Activated CD8-positive, alpha-beta memory T cell treated with anti-CD3 and anti-CD28 coated beads for 24 hours (primary cell): Measurements from ENCODE around the gene RPS19BP1.

Experiments used
- DNase-seq: peaks from one replicate; pipeline ENCODE4 v3.0.0-alpha.2; 2020

The RPS19BP1 gene

DNA sequence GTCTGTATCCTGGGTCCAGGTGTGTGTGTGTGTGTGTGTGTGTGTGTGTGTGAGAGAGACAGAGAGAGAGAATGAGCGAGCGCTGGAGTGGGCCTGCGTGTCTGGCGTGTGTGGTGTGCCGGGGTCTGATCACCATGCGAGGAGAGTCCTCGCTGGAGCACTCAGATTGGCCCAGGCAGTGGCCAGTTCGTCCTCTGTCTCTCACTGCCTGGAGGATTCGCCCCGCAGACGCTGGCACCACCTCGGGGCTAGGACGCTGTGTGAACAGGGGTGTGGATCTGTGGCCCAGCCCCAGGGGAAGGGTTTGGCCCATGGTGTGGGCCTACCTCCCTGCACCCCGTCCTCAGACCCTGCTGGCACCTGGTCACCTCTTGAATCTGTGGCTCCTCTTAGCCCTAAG is 26.4 kb upstream of the RPS19BP1 start:
- no peak for DNase-seq

DNA sequence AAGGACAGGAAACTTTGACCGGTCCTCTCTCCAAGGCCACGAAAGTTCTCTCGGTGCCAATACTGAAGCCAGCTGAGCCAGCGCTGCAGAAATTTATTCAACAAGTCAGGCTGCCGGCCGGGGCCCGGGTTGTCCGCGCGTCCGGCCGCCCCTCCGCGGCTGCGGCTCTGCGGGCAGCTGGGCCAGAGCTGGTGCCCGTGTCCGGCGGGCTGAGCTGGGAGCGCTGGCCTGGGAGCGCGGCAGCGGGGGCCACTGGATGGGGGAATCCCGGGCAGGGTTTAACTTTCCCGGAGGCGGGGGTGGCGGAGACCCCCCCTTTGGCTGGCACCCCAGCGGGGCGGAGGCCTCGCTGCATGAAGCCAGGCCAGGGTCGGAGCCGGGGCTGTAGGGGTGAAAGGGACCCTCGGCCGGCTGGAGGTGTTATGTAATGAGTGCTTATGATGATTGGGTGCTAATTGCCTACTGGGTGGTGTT is 25.7 kb upstream of the RPS19BP1 start:
- DNase-seq = no peak

DNA sequence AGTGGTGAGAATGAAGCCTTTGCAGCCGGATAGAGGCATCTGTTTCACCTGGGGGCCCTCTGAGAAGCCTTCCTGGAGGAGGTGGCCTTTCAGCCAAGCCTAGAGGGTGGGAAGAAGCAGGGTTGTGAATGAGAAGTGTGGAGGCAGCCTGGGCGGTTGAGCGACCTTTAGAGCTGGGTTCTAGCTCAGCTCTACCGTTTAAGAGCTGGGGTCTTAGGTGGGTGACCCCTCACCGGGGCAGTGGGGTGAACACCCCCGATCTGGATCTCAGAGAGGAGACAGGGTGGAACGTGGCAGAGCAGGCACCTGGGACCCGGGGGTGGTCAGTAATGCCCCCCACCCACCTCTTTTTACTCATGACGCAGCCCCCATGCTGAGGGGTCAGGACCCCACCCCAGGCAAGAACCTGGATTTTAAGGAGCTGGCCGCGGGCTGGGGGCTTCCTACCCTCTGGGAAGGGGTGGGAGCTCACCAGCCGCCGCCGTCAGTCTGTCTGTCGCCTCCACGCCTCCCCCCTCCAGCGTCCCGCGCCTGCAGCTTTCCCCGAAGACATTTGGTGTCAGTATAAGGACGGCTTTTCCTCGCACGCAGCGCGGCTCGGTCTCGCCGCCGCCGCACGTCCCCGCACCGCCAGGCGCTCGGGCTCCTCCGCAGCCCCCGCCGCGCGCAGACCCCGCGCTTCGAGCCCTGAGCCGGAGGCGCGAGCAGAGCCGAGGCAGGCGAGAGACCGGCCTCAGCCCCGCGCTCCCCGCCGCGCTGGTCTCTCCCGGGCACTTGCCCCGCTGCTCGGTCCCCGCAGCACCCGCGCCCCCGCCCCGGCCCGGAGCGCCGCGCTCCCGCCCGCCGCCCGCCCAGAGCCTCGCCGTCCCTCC is 24.7 kb upstream of the RPS19BP1 start:
- DNase-seq = peak; percentile 73

DNA sequence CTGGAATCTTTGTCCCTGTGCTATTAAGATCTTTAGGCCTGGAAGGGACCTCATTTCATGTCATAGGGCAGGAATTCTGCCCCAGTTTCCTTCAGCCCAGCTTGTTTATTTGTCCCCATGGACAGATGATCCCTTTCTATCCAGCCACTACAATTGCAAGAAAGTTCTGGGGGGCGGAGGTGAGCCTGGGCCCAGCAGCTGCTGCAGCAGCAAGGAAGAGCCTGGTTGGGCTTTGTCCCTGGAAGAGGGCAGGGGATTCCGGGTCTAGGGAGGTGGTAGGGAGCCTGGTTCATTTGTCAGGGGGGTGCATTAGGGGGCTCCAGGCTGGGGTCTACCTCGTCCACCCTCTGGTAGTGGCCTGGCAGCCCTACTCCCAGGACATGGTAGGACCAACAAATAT is 21.6 kb upstream of the RPS19BP1 start:
- no peak for DNase-seq

DNA sequence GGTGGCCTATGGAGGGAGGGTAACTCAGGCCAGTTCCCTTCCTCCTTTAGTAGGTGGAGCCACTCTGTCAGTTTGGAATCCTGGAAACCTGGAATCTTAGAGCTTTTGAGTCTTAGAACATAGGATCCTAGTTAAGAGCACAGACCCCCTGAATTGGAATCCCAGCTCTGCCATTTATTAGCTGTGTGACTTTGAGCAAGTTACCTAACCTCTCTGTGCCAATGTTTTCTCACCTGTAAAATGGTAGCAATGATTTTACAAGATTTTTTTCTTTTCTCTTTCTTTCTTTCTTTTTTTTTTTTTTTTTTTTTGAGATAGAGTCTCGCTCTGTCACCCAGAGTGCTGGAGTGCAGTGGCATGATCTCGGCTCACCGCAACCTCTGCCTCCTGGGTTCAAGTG is 20.9 kb upstream of the RPS19BP1 start:
- DNase-seq = no peak

DNA sequence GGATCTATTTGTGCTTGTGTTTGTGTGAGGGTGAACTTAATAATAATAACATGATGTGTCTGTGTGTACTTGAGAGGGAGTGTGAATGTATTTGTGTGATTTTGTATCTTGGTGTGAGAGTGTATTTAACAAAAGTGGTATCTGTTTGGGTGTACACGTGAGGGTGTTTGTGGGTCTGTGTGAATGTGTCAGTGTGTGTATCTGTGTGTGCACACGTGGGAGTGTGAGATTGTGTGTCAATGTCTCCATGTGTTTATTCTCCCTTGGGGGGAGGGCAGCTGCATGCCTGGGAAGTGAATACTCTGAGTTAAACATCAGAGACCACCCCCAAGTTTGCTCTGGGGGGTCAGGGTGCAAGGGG is 15.0 kb upstream of the RPS19BP1 start:
- DNase-seq = no peak

DNA sequence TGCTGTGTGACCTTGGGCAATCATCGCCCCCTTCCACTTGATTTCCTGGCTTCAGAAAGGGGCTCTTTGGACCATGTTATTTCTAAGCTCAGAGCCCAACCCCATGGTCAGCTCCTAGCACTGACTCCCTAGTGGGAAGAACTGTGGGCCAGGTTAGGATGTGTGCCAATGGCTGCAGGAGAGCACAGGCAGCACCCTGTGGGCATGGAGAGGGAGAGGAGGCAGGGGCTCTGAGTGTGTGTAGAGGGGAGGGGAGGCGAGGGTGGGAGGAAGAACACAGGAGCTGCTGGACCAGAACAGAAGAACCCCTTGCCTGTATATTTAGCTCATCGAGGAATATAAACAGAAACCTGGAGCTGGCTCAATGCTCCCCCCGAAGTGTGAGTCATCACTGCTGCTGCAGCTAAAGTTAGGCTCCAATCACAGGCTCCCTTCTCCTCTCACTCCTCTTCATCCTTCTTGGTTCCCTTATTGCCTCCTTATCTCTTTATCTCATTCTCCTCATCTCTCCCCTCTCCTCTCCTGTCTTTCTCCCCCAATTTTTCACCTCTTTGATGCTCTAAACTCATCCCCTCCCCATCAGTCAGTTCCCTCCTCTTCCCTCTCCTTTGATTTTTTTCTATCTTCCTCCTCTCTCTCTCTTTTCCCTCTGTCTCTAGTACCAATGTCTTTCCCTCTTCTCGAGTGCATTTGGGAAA is 14.5 kb upstream of the RPS19BP1 start:
- DNase-seq = no peak

DNA sequence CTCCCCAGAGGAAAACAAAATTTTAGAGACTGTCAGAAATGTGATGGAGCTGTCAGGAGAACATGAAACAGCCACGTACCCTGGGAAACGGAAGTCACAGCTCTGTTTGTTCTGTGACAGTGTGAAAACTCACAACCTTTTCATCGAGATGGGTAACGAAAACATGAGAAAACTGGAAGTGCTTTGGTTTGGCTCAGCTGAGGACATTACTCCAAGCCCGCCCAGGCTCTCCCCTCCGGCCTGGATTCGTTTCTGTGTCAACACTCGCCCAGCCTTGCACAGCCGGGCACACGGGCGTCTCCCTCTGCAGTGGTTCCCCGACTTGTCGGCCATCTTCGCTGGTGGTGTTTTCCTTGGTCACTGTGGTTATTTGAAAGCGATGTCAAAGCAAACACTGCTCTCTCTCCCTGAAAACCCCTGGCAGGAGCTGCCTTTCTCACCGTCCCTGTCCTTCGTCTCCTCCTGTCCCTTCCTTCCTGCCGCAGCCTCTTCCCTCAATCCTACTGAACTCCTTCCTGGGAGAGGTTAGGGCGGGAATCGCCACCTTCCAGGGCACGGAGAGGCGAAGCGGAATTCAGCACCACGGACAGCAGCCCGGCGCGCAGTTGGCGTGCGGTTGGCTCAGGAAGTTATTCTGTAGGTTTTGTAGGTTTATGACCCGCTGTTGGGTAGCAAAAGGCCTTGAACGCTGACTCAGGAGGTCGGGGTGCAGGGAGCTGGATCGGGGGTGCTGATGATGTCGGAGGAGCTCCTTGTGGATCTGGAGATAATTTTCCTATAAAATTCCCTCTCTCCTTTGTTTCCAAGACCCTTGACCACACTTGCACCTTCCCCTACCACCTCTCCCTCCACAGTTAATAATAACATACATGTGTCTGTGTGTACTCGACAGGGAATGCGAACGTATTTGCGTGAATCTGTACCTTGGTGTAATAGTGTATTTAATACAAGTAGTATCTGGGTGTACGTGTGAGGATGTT is 13.1 kb upstream of the RPS19BP1 start:
- DNase-seq = peak; percentile 87

DNA sequence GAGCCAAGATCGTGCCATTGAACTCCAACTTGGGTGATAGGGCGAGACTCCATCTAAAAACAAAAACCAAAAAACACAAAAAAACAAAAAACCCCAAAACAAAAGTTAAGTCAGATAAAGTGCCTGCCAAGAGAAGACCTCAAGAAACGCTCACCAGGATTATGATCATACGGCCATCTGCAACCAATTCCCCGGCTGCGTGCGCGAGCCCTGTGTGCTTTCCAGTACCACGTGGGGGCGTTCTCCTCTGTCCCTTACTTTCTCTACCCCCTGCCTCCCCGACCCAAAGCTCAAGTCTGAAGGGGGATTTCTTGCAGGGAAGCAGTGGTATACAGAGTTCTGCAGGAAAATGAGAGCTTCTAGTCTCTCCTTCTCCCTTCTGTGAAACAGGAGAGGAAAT is 10.5 kb upstream of the RPS19BP1 start:
- DNase-seq = no peak

DNA sequence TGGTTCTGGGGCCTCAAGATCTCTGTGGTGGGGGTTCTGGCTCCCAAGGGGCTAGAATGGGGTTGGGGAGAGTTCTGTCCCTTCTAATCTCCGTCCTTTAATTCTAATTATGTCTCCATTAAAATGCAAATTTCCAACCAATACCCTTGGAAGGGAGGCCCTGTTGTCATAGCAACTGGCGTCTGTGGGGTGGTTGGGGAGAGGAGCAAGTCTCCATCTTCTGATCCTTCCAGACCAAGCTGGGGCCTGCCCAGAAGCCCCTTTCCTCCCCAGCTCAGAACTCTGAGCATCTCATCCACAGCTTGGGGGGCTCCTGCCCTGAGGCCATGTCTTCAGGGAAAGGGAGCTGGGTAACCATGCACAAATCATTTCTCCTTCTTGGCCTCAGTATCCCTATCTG is 5.4 kb upstream of the RPS19BP1 start:
- no peak for DNase-seq

DNA sequence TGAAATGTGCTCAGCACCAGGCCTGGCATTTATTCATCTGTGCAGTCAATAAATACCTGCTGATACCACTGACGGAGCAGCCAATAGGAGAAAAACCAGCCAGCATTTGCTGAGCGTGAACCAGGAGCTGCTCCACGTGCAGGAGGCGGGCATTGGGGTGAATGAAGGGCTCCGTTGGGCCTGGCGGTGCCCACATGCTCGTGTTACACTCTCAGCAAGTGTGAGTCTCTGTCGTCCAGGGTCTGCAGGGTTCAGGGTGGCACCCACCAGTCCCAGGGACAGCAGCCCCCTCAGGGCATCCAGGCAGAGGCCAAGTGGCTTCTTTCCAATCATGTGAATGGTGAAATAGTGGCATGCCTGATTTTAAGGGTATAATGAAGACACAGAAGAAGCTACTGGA is 4.2 kb upstream of the RPS19BP1 start:
- no peak for DNase-seq

DNA sequence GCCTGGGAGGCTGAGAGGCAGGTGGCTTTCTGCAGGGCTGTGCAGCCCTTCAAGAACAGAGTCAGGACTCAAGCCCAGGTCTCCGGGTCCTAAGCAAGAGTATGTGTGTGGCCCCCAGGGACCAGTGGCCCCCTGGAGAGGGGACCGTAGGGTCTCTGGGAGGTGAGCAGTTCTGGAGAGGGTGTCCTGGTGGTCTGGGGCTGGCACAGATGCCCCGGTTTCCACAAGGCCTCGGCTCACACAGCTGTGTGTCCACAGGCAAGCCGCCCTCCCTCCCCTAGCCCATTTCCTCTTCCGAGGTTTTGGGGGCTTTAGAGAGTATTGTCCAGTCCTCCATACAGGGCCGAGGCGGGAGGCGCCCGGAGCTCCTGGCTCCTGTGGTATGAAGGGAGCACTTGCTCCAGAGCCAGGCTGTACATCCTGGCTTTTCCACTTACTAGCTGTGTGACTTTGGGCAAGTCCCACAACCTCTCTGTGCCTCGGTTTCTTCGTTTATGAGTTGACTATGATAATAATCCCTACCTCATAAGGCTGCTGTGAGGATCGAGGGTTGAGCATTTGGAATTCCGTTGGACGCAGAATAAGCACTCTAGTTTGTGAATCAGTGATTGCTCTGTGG is 3.4 kb upstream of the RPS19BP1 start:
- no peak for DNase-seq

DNA sequence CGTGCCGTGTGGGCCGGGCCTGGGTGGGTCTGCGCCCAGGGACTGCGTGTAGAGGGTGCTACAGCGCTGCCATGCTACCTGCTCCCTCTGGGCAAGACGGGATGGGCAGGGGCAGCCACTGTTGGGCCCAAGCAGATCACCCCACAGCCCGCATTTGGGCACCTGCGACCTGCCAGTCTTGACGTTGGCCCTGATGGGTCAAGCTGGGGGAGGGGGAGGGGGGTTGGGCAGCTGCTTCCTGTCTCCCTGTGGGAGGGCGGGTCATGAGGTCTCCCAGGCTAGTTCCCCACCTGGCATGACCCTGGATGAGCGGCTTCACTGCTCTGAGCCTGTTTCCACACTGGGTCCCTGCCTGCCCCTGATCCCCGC is 2.8 kb upstream of the RPS19BP1 start:
- no peak for DNase-seq

DNA sequence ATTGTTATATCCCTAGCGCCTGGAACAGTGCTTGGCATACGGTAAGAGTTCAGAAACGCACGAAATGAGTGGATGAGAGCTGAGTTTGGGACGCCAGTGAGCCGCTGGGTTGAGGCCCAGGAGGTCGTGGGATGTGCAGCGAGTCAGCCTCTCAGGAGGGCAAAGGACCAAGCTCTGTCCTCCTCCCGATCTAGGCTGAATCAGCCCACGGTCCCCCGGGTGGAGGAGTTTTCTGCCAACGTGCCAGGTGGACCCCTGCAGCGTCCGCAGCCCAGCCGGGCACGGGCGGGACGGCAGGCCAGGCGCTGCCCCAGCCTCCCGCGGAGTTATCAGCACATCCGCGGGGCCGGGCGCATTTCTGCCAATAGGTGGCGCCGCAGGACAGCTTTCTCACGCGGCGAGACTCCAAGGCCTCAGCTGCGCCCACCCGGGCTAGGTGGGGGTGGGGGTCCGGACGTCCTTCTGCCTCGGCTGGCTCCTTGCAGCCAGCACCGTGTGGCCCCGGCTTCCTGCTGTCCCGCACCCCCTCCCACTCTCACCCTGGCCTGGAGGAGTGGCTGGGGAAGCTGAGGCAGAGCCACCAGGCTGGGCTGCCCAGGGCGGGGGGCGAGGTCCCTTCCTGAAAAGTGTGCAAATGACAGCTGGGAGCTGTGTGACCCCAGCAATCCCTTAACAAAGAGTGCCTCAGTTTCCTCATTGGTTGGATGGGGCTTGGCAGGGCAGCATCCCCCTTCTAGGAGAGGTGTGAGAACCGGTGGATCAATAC is 2.2 kb upstream of the RPS19BP1 start:
- peak; percentile 97 for DNase-seq

DNA sequence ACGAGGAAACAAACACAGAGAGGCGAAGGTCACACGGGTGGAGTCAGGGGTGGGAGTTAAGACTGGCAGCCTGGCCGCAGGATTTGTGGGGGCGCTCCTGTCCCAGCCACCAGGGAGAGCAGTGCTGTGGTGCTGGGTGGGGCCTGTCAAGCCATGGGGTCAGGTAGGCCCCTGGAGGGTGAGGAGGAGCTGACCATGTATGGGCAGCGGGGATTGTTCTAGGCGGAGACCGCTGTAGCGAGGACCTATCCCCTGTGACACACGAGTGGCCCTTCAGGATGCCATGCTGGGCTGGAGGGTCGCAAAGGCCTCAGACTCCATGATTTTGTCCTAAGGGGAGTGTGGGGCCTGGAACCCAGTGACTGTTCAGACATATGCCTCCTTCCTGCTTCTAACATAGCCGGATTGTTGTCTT is 1.6 kb upstream of the RPS19BP1 start:
- DNase-seq = no peak

DNA sequence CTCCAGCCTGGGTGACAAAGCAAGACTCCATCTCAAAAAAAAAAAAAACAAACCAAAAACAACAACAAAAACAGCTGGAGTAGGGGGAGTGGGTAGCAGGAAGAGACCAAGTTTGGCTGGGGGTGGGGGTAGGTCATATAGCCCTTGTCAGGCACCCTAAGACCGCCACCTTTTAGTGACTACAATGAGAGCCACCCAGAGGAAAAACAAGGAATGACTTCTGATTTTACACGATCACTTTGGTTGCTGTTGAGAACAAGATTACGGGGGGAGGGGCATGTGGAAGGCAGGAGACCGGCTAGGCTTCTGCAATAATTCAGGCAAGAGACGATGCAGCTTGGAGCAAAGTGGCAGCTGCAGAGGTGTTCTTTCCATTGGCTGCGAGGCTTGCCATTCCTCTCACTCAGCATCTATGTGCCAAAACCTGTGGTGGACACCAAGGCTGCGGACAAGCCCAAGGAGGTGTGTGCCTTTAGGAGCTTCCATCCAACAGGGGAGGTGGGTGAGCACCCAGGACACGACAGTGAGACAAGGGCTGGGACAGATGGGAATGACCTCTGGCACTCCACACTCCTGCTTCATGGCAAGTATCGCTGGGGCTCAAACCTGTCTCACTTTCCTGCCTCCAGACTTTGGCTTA is 1.7 kb downstream of the RPS19BP1 start:
- no peak for DNase-seq

DNA sequence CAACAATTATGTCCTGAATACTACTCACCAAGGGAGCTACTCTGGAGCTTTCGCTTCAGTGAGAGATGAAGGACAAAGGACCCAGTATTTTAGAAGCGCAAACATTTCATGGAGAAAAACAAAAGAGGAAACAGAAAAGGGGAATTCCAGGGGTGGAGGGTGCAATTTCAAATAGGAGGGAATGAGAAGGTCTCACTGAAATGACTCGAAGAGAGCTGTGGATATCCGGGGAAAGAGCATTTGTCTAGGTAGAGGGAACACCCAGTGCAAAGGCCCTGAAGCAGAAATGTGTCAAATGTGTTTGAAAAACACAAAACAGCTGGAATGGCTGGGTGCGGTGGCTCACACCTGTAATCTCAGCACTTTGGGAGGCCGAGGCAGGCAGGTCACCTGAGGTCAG is 2.4 kb downstream of the RPS19BP1 start:
- DNase-seq = no peak

DNA sequence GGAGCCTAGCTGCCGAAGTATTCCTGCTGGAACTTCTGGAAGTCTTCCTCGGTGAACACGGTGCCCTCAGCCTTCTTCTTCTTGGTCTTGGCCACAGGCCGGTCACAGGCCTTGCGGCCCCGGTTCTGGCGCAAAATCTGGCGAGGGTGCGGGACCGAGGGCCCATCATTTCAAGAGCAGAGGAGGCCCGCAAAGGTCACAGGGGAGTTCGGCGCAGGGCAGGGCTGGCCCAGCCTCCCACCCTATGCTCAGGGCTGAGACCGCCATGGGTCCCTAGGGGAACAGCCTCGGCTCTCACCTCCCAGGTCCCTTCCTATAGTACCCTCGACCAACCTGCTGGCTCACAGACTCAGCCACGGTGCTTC is 3.1 kb downstream of the RPS19BP1 start:
- no peak for DNase-seq

DNA sequence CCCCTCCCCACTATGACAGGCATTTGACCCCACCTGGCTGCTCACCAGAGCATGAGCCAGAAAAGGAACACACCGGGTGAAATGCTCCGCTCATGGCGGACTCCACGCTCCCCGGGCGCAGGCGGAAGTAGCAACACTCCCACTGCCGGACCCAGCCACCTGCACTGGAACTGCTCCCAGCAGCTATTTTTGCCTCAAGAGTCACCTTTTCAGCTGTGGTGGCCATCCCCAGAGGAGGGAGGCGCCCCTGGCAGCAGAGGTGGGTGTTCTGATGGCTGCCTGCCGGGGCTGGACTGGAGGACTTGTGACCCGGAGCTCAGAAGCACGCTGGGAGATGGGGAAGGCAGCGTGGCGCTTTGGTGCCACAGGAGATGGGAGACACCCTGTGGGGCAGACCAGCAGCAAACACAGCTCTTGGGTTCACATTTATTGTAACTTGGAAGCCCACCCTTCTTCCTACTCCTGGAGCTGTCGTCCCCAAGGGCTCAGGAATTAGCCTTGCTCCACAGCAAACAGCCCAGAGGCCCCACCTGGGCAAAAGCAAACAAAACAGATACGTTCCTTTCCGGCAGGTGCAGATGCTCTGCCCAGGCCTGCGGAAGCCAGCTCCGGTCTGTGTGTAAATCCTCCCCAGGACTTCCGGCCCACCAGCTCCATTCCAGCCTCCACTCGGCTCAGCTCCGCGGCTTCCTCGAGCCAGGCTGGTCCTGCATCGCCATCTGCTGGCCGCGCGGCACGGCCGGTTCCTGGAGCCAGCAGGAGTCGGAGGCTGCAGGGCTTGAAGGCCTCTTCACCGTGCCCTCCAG is 3.7 kb downstream of the RPS19BP1 start:
- peak; percentile 95 for DNase-seq

DNA sequence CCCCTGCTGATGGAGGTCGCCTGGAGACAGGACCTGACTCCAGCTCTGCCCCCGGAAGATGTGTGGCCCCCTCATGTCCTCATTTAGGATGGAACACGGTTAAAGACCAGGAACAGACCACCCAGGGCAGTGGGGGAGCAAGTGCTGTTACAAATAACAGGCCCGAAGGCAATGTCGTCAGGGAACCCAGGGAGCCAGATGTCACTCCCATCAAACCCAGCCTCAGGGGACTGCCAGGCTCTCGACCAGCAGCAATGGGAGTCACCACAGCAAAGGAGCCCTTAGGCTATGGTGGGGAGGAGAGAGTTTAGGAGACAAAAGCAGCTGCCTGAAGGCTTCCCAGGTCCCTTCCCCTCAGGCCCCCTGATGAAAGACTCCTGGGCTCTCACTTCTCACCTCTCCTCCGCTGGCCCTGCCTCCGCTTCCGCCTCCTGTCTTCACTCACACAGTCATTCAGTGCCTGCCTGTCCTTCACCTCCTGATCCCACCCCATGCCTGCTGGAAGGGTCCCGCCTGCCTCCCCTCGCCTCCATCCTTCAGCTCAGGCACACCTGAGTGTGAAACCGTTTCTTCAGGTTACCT is 4.4 kb downstream of the RPS19BP1 start:
- no peak for DNase-seq
